ENCODE measurements around the gene POLR1A.

DNA sequence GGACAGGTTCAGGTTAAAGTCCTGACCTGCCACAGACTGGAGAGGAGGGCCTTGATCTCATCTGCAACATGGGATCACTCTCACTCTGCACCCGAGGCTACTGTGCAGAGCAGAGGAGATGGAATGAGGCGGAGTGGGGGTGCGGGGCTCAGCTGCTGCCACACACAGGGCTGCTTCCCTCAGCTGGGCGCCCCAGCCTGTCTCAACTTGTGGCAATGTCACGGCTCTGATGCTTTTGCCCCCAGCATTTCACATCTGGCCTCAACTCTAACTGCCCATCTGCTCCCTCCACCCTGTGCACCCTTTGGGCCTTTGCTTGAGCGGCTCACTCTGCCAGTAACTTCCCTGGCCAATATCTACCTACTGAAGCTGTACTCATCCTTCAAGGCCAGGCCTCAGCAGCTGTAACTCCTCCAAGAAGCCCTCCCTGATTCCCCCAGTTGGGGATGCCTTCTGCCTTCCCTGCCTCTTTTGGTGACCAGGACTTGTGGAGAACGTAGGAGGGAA, 70.3 kb downstream of the POLR1A start:
- TF ChIP-seq CTCF (IDR thresholded peaks at IDR 0.05; ENCODE audit: control extremely low read depth in 1 of 3, insufficient read depth in 1 of 3, low read depth in 1 of 3, low read length in 3 of 3) = no peak
- TF ChIP-seq PHF8 (conservative IDR thresholded peaks at IDR 0.05; ENCODE audit: low read depth, low read length) = no peak
- TF ChIP-seq USF2 (IDR thresholded peaks at IDR 0.05; ENCODE audit: low read length) = no peak
- TF ChIP-seq POLR2A (IDR thresholded peaks at IDR 0.05; ENCODE audit: control extremely low read depth in 1 of 2, low read depth in 2 of 2, low read length in 2 of 2) = no peak
- TF ChIP-seq SUZ12 (IDR thresholded peaks at IDR 0.05; ENCODE audit: low read length) = no peak
- TF ChIP-seq SP1 (IDR thresholded peaks at IDR 0.05; ENCODE audit: low read depth, low read length) = no peak
- no peak for TF ChIP-seq EZH2 (IDR thresholded peaks at IDR 0.05; ENCODE audit: low read depth, low read length, severe bottlenecking)
- TF ChIP-seq POLR2AphosphoS5 (IDR thresholded peaks at IDR 0.05; ENCODE audit: low read depth, low read length) = no peak
- TF ChIP-seq CEBPB (IDR thresholded peaks at IDR 0.05; ENCODE audit: low read depth, low read length) = no peak
- no peak for TF ChIP-seq ZNF274 (IDR thresholded peaks at IDR 0.05; ENCODE audit: borderline replicate concordance, extremely low read depth, low read length)
- TF ChIP-seq ATF3 (IDR thresholded peaks at IDR 0.05; ENCODE audit: insufficient read depth, low read depth, low read length) = no peak
- TF ChIP-seq EP300 (IDR thresholded peaks at IDR 0.05; ENCODE audit: borderline replicate concordance in 1 of 2, low read depth in 2 of 2, low read length in 2 of 2) = no peak
- TF ChIP-seq RAD21 (IDR thresholded peaks at IDR 0.05 in 1 of 2, conservative IDR thresholded peaks at IDR 0.05 in 1 of 2; ENCODE audit: low read depth in 2 of 2, low read length in 2 of 2) = no peak
- no peak for TF ChIP-seq CBX5 (IDR thresholded peaks at IDR 0.05; ENCODE audit: low read depth, low read length)

All from H1 (cell line).